ENCODE results near the gene MACROD2. TPM values are rescaled to one million over a fixed set of nuclear protein-coding genes. Genes with fewer than 3 reads are reported as not detected.

Gene MACROD2
- total and polyA plus RNA-seq, 8 donors, result 0.78 to 31.3 (median 10.9) TPM; not detected in 1

DNA sequence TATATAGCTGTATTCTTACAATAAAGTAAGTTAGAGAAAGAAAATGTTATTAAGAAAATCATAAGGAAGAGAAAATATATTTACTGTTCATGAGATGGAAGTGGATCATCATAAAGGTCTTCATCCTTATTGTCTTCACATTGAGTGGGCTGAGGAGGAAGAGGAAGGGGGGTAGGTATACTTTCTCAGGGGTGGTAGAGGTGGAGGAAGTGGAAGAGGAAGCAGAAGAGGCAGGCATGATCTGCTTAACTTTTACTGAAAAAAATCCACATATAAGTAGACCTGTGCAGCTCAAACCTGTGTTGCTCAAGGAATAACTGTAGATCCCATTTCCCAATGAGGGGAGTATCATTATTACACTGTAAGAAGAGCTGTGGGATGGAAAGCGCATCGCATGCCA is 1863.7 kb downstream of the MACROD2 start:
- H3K27me3 ChIP-seq, result no peaks in the 10 kb centered on the region
- TF ChIP-seq POLR2A (IDR thresholded peaks at IDR 0.05), result no peak
- TF ChIP-seq POLR2AphosphoS5 (IDR thresholded peaks at IDR 0.05), result no peak
- TF ChIP-seq, protein P1, sequence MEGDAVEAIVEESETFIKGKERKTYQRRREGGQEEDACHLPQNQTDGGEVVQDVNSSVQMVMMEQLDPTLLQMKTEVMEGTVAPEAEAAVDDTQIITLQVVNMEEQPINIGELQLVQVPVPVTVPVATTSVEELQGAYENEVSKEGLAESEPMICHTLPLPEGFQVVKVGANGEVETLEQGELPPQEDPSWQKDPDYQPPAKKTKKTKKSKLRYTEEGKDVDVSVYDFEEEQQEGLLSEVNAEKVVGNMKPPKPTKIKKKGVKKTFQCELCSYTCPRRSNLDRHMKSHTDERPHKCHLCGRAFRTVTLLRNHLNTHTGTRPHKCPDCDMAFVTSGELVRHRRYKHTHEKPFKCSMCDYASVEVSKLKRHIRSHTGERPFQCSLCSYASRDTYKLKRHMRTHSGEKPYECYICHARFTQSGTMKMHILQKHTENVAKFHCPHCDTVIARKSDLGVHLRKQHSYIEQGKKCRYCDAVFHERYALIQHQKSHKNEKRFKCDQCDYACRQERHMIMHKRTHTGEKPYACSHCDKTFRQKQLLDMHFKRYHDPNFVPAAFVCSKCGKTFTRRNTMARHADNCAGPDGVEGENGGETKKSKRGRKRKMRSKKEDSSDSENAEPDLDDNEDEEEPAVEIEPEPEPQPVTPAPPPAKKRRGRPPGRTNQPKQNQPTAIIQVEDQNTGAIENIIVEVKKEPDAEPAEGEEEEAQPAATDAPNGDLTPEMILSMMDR (IDR thresholded peaks at IDR 0.05), result no peak
- peaks cover 0 to 5% (median 0%) of the 10 kb centered on the region in 4 donors for H3K4me1 ChIP-seq
- no peak overlapping the region for H3K27ac ChIP-seq
- H3K36me3 ChIP-seq, result no peaks in the 10 kb centered on the region
- no peak for DNase-seq
- no peak overlapping the region for H3K4me3 ChIP-seq
- intact Hi-C loops (cut with DNase I; ENCODE audit: low total_unique reads), result no loop called here
- WGBS, 5 donors, result 95 to 100% (median 98%) methylated on average over 2 of the region's 2 CpGs
- no peaks in the 10 kb centered on the region for H3K9me3 ChIP-seq

DNA sequence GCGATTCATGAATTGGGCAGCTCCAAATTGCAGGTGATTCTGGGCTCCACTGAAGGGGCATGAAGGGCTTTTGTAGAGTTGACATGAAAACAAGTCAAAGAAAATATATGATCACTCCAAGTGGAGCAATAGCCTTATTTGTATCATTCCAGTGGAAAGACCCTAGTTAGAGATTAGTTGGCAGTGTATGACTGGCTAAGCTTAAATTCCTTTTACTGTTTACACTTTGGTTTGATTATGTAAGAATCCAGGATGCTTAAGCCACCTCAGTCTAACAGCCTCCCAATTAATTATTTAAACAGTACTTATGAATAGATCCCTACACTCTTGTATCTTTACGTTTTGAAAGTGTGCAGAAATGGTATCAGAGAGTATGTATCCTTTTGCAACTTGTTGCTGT is 1865.5 kb downstream of the MACROD2 start:
- TF ChIP-seq, protein P1 (IDR thresholded peaks at IDR 0.05), result no peak
- TF ChIP-seq POLR2AphosphoS5 (IDR thresholded peaks at IDR 0.05) (no peak), POLR2A (IDR thresholded peaks at IDR 0.05) (no peak), EP300 (IDR thresholded peaks at IDR 0.05) (no peak)
- no peaks in the 10 kb centered on the region for H3K36me3 ChIP-seq
- H3K9me3 ChIP-seq, result no peaks in the 10 kb centered on the region
- no peaks in the 10 kb centered on the region for H3K27me3 ChIP-seq
- H3K4me1 ChIP-seq, result peaks cover 0 to 5% (median 0%) of the 10 kb centered on the region in 4 donors
- DNase-seq, result no peak
- no peak overlapping the region for H3K27ac ChIP-seq
- intact Hi-C loops (cut with DNase I; ENCODE audit: low total_unique reads), result no loop called here
- H3K4me3 ChIP-seq, result no peak overlapping the region
- WGBS, 5 donors, result 60 to 78% (median 67%) methylated on average over 2 of the region's 2 CpGs

DNA sequence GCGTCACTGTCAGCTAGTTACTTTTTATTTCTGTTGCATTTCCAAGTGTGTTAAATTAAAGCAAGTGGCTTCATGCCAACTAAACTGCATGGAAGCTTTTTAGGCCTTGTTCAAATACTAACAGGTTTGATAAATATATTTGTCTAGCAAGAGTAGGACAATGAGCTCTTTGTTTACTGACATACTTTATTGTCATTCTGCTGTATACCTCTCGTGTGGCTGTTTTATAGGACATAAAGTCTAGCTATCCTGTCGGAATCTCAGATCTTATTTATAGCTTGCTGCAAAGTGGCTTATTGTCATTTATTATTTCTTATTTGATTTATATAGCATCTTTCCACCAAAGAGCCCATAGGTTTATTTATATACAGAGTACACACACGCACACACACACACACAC is 1866.9 kb downstream of the MACROD2 start:
- H3K4me3 ChIP-seq, result no peak overlapping the region
- TF ChIP-seq, protein P1 (IDR thresholded peaks at IDR 0.05), result no peak
- TF ChIP-seq EP300 (IDR thresholded peaks at IDR 0.05), result no peak
- no peak for TF ChIP-seq POLR2A (IDR thresholded peaks at IDR 0.05)
- TF ChIP-seq POLR2AphosphoS5 (IDR thresholded peaks at IDR 0.05), result no peak
- H3K4me1 ChIP-seq, result peaks cover 0 to 5% (median 0%) of the 10 kb centered on the region in 4 donors
- 34 to 62% (median 44%) methylated on average over 4 of the region's 4 CpGs for WGBS, 5 donors
- no peaks in the 10 kb centered on the region for H3K36me3 ChIP-seq
- no peaks in the 10 kb centered on the region for H3K9me3 ChIP-seq
- no peaks in the 10 kb centered on the region for H3K27me3 ChIP-seq
- H3K27ac ChIP-seq, result no peak overlapping the region
- intact Hi-C loops (cut with DNase I; ENCODE audit: low total_unique reads), result no loop called here
- peak in 1 of 2 donors; percentile 27 for DNase-seq

DNA sequence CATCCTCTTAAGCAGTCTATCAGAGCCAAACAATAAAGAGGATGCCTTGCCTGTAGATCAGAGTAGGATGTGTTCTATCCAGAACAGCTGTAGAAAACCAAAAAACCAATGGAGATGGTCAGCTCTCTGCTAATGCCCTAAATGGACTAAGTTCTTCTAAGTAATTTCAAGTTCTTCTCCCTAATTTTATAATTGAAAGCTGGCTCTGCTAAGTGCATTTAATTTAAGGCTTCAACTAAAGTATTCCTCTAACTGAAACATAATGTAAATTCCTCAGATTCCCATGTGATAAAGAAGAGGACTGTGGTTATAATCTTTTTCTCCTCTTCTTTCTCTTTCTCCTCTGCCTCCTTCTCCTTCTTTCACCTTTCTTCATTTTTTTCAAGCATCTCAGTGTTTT is 1868.4 kb downstream of the MACROD2 start:
- Histone ChIP-seq H3K36me3 (no peaks in the 10 kb centered on the region), H3K4me3 (no peak overlapping the region), H3K4me1 (peaks cover 0 to 5% (median 0%) of the 10 kb centered on the region in 4 donors), H3K9me3 (peaks cover 0 to 4% (median 0%) of the 10 kb centered on the region in 4 donors), H3K27me3 (no peaks in the 10 kb centered on the region), H3K27ac (no peak overlapping the region)
- DNase-seq, result no peak
- intact Hi-C loops (cut with DNase I; ENCODE audit: low total_unique reads), result no loop called here
- TF ChIP-seq POLR2A (IDR thresholded peaks at IDR 0.05), result no peak
- TF ChIP-seq POLR2AphosphoS5 (IDR thresholded peaks at IDR 0.05), result no peak
- TF ChIP-seq EP300 (IDR thresholded peaks at IDR 0.05), result no peak
- TF ChIP-seq, protein P1 (IDR thresholded peaks at IDR 0.05), result no peak
